HG02973 (cell line): ENCODE results near the gene HAO2.
"Not testable (repeated sequence)": the region's sequence is repeated elsewhere in the genome, so short reads cannot be mapped to it uniquely, and the experiment has no call there.

Source experiments
- ATAC-seq: cut with Tn5 transposase; IDR thresholded peaks from one replicate; pipeline ENCODE4 v1.9.1; 2021; ENCODE audit warnings: moderate library complexity; ENCODE audit not compliant: unreplicated experiment

HAO2 gene

GRCh38 chr1:119341372-119341947, 27.1 kb upstream of the HAO2 start:
- ATAC-seq, result no peak

GRCh38 chr1:119345398-119345797, 23.2 kb upstream of the HAO2 start:
- ATAC-seq, result no peak

- ATAC-seq, result peak; percentile 93
These were observed 20.7 kb upstream of the HAO2 start for GRCh38 chr1:119347858-119348257.

GRCh38 chr1:119348941-119349340, 19.6 kb upstream of the HAO2 start:
- no peak for ATAC-seq

- not testable (repeated sequence) for ATAC-seq
These were observed 17.7 kb upstream of the HAO2 start for GRCh38 chr1:119350866-119351265.

- ATAC-seq, result no peak
These were observed 16.6 kb upstream of the HAO2 start for GRCh38 chr1:119351997-119352396.

- ATAC-seq, result no peak
These were observed 14.7 kb upstream of the HAO2 start for GRCh38 chr1:119353836-119354235.

GRCh38 chr1:119358636-119359035, 9.9 kb upstream of the HAO2 start:
- no peak for ATAC-seq

GRCh38 chr1:119359730-119360129, 8.9 kb upstream of the HAO2 start:
- ATAC-seq, result no peak

GRCh38 chr1:119361205-119361604, 7.4 kb upstream of the HAO2 start:
- no peak for ATAC-seq

- no peak for ATAC-seq
These were observed 6.8 kb upstream of the HAO2 start for GRCh38 chr1:119361620-119362344.

GRCh38 chr1:119363162-119363561, 5.4 kb upstream of the HAO2 start:
- no peak for ATAC-seq

- ATAC-seq, result no peak
These were observed 3.9 kb upstream of the HAO2 start for GRCh38 chr1:119364640-119365039.

GRCh38 chr1:119366424-119366823, 2.2 kb upstream of the HAO2 start:
- no peak for ATAC-seq

- ATAC-seq, result no peak
These were observed 1.0 kb upstream of the HAO2 start for GRCh38 chr1:119367432-119368124.

GRCh38 chr1:119370748-119371147, 2.2 kb downstream of the HAO2 start:
- no peak for ATAC-seq

- ATAC-seq, result no peak
These were observed 3.2 kb downstream of the HAO2 start for GRCh38 chr1:119371815-119372214.

- ATAC-seq, result no peak
These were observed 4.0 kb downstream of the HAO2 start for GRCh38 chr1:119372503-119373086.

GRCh38 chr1:119373465-119373864, 4.9 kb downstream of the HAO2 start:
- no peak for ATAC-seq

GRCh38 chr1:119374208-119374874, 5.8 kb downstream of the HAO2 start:
- no peak for ATAC-seq

GRCh38 chr1:119375366-119375765, 6.8 kb downstream of the HAO2 start:
- no peak for ATAC-seq
